ENCODE measurements around the gene PRKG1.

Gene PRKG1

DNA sequence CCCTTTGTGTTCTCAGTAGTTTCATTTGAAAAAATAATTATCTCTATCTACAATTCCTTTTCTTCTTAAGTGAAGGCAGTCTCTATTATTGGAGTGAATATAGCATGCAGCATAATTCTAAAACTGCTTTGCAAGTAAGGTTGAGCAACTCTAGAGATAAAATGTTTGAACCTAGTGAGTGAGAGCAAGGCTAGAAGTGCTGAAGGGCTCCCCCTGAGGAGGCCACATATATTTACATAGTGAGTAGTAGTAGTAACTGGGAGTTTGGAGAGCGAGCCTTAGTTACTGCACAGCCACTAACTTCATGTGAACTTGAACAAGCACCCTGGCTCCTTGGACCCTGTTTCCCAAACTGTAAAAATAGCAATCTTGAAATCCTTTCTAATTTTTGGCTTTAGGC is 1098.3 kb downstream of the PRKG1 start:
- DNase-seq (no peak), ATAC-seq (ENCODE audit: insufficient read depth, low read depth) (no peak)
- Histone ChIP-seq H3K9ac (ENCODE audit: low read depth, low read length) (no peak overlapping the region), H3K27me3 (ENCODE audit: insufficient read depth, low read length, poor library complexity) (no peaks in the 10 kb centered on the region), H3K79me2 (ENCODE audit: insufficient read depth, low read length) (no peaks in the 10 kb centered on the region), H3K27ac (ENCODE audit: low read length) (no peak overlapping the region), H3K4me3 (ENCODE audit: low read depth in 1 of 2, low read length in 2 of 2) (no peak overlapping the region), H3K4me1 (ENCODE audit: insufficient read depth, low read length) (no peaks in the 10 kb centered on the region), H2AFZ (ENCODE audit: low read depth, low read length) (no peak overlapping the region), H3K36me3 (ENCODE audit: insufficient read depth, low read length) (no peaks in the 10 kb centered on the region), H4K20me1 (ENCODE audit: insufficient read depth, low read length) (no peaks in the 10 kb centered on the region), H3K4me2 (ENCODE audit: insufficient read depth, low read length) (no peak overlapping the region), H3K9me3 (ENCODE audit: insufficient read depth, low read length, severe bottlenecking) (no peaks in the 10 kb centered on the region)
- TF ChIP-seq, protein P1, sequence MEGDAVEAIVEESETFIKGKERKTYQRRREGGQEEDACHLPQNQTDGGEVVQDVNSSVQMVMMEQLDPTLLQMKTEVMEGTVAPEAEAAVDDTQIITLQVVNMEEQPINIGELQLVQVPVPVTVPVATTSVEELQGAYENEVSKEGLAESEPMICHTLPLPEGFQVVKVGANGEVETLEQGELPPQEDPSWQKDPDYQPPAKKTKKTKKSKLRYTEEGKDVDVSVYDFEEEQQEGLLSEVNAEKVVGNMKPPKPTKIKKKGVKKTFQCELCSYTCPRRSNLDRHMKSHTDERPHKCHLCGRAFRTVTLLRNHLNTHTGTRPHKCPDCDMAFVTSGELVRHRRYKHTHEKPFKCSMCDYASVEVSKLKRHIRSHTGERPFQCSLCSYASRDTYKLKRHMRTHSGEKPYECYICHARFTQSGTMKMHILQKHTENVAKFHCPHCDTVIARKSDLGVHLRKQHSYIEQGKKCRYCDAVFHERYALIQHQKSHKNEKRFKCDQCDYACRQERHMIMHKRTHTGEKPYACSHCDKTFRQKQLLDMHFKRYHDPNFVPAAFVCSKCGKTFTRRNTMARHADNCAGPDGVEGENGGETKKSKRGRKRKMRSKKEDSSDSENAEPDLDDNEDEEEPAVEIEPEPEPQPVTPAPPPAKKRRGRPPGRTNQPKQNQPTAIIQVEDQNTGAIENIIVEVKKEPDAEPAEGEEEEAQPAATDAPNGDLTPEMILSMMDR (IDR thresholded peaks at IDR 0.05; ENCODE audit: borderline replicate concordance, extremely low read depth, low read length, poor library complexity, severe bottlenecking) = no peak
- TF ChIP-seq EZH2 (IDR thresholded peaks at IDR 0.05; ENCODE audit: borderline replicate concordance, low read depth, low read length, severe bottlenecking) = no peak

DNA sequence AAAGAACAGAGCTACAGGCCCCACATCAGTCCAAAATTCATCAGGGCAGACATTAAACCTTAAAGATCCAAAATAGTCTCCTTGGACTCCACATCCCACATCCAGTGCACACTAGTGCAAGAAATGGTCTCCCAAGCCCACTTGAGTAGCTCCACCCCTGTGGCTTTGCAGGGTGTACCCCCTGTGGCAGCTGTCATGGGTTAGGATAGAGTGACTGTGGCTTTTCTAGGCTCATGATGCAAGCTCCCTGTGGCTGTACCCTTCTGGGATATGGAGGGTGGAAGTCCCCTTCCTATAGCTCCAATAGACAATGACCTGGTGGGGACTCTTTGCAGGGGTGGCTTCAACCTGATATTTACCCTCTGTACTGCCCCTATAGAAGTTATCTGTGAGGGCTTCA is 1111.0 kb downstream of the PRKG1 start:
- Histone ChIP-seq H3K9me3 (ENCODE audit: insufficient read depth, low read length, severe bottlenecking) (peaks cover 6% of the 10 kb centered on the region), H3K9ac (ENCODE audit: low read depth, low read length) (no peak overlapping the region), H3K4me2 (ENCODE audit: insufficient read depth, low read length) (no peak overlapping the region), H3K79me2 (ENCODE audit: insufficient read depth, low read length) (no peaks in the 10 kb centered on the region), H3K36me3 (ENCODE audit: insufficient read depth, low read length) (no peaks in the 10 kb centered on the region), H4K20me1 (ENCODE audit: insufficient read depth, low read length) (no peaks in the 10 kb centered on the region), H3K4me1 (ENCODE audit: insufficient read depth, low read length) (no peaks in the 10 kb centered on the region), H2AFZ (ENCODE audit: low read depth, low read length) (no peak overlapping the region), H3K27me3 (ENCODE audit: insufficient read depth, low read length, poor library complexity) (no peaks in the 10 kb centered on the region), H3K4me3 (ENCODE audit: low read depth in 1 of 2, low read length in 2 of 2) (no peak overlapping the region), H3K27ac (ENCODE audit: low read length) (no peak overlapping the region)
- DNase-seq (no peak), ATAC-seq (ENCODE audit: insufficient read depth, low read depth) (no peak)
- no peak for TF ChIP-seq EZH2 (IDR thresholded peaks at IDR 0.05; ENCODE audit: borderline replicate concordance, low read depth, low read length, severe bottlenecking)
- TF ChIP-seq, protein P1 (IDR thresholded peaks at IDR 0.05; ENCODE audit: borderline replicate concordance, extremely low read depth, low read length, poor library complexity, severe bottlenecking) = no peak

DNA sequence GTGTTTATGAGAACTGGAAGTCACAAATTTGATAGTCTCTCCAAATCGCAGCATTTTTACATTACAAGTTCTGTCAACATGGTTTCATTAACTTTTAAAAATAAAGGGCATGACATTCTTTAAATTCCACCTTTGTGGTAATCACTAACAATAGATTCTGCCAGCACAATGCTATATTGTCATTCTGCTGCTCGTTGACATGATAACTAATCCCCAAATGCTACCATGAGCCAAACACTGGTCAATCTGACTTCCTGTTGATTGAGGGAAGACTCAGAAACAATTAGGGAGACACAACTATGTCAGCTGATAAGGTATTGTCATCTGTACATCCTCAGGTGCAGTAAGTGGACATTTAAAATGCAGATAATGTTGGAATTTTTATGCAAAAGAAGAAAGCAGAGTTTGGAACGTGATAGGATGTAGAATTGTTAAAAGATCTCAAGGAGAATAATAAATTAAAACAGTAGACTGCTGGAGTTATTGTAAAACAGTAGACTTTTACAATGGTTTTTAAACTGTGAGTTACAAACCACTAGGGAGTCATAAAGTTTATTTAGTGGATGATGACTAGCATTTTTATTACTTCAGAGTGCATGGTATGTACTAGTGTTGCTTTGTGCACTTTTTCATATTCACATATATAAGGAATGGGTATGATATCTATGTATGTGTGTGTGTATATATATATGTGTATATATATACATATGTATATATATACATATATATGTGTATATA is 1113.4 kb downstream of the PRKG1 start:
- no peaks in the 10 kb centered on the region for H4K20me1 ChIP-seq (ENCODE audit: insufficient read depth, low read length)
- TF ChIP-seq, protein P1 (IDR thresholded peaks at IDR 0.05; ENCODE audit: borderline replicate concordance, extremely low read depth, low read length, poor library complexity, severe bottlenecking) = no peak
- no peak for TF ChIP-seq EZH2 (IDR thresholded peaks at IDR 0.05; ENCODE audit: borderline replicate concordance, low read depth, low read length, severe bottlenecking)
- no peaks in the 10 kb centered on the region for H3K79me2 ChIP-seq (ENCODE audit: insufficient read depth, low read length)
- no peak for DNase-seq
- no peak overlapping the region for H3K4me2 ChIP-seq (ENCODE audit: insufficient read depth, low read length)
- H3K27me3 ChIP-seq (ENCODE audit: insufficient read depth, low read length, poor library complexity) = no peaks in the 10 kb centered on the region
- peaks cover 6% of the 10 kb centered on the region for H3K9me3 ChIP-seq (ENCODE audit: insufficient read depth, low read length, severe bottlenecking)
- no peaks in the 10 kb centered on the region for H3K4me1 ChIP-seq (ENCODE audit: insufficient read depth, low read length)
- no peaks in the 10 kb centered on the region for H3K36me3 ChIP-seq (ENCODE audit: insufficient read depth, low read length)
- no peak overlapping the region for H3K4me3 ChIP-seq (ENCODE audit: low read depth in 1 of 2, low read length in 2 of 2)
- H3K9ac ChIP-seq (ENCODE audit: low read depth, low read length) = no peak overlapping the region
- no peak overlapping the region for H2AFZ ChIP-seq (ENCODE audit: low read depth, low read length)
- H3K27ac ChIP-seq (ENCODE audit: low read length) = no peak overlapping the region
- no peak for ATAC-seq (ENCODE audit: insufficient read depth, low read depth)
